Aorta (tissue), 5 donors: ENCODE measurements around the gene TNFRSF8. TPM values are rescaled to one million over a fixed set of nuclear protein-coding genes. Genes with fewer than 3 reads are reported as not detected.

Experiments
- ATAC-seq: fragments of 200-7000 bp; cut with Tn5 transposase; one replicate; pipeline ENCODE4 v1.9.1; 2022; ENCODE audit warnings: moderate library complexity; ENCODE audit not compliant: low FRiP score
- DNase-seq, 2 donors: peaks; one replicate each; pipeline ENCODE4 v3.0.0-alpha.2; 2020
- H3K27ac ChIP-seq, 2 donors: one replicate each; pipeline ENCODE4 v1.5.1; 2013; ENCODE audit warnings: low read length in 2 of 2, mild to moderate bottlenecking in 2 of 2, moderate library complexity in 2 of 2, control low read depth in 1 of 2, inconsistent platforms in 1 of 2, low read depth in 1 of 2
- H3K27me3 ChIP-seq, 2 donors: one replicate each; pipeline ENCODE4 v1.6.1; 2013; ENCODE audit warnings: control low read depth in 1 of 2, low read length in 1 of 2, mild to moderate bottlenecking in 1 of 2, moderate library complexity in 1 of 2; ENCODE audit not compliant: insufficient read depth in 2 of 2, control insufficient read depth in 1 of 2
- H3K36me3 ChIP-seq, 2 donors: one replicate each; pipeline ENCODE4 v1.6.1; 2013; ENCODE audit warnings: control low read depth in 1 of 2, low read length in 1 of 2, mild to moderate bottlenecking in 1 of 2; ENCODE audit not compliant: insufficient read depth in 2 of 2, control insufficient read depth in 1 of 2
- H3K4me1 ChIP-seq, 2 donors: one replicate each; pipeline ENCODE4 v1.6.1; 2013; ENCODE audit warnings: low read length in 2 of 2, control low read depth in 1 of 2, mild to moderate bottlenecking in 1 of 2, moderate library complexity in 1 of 2; ENCODE audit not compliant: insufficient read depth in 2 of 2, control insufficient read depth in 1 of 2
- H3K4me3 ChIP-seq, 2 donors: one replicate each; pipeline ENCODE4 v1.5.1; 2013; ENCODE audit warnings: low read length in 2 of 2, control low read depth in 1 of 2, mild to moderate bottlenecking in 1 of 2
- H3K9me3 ChIP-seq: one replicate; pipeline ENCODE4 v1.6.1; 2013; ENCODE audit warnings: mild to moderate bottlenecking, low read length; ENCODE audit not compliant: control insufficient read depth
- WGBS, 2 donors: extraction: QIAGEN DNeasy Blood & Tissue Kit; methylation state at CpG; one replicate each; pipeline ENCODE4 v1.1.7; 2013; 5-methylcytosine and 5-hydroxymethylcytosine counted together
- intact Hi-C, 2 donors: fragments of 100-400 bp; cut with DNase I; formaldehyde crosslinking; loops; one replicate each; pipeline versions ENCODE4 v1.14.2 to v1.15.0; 2022
- polyA plus RNA-seq, 2 donors: library from polyadenylated mRNA; stranded (reverse); fragments of 200-250 nt; gene quantifications; one replicate each; pipeline ENCODE4 v1.2.3, GENCODE V29; 2013
- total RNA-seq, 2 donors: library from RNA; stranded (reverse); fragmentation: NEBNext Ultra II Directional; extraction: Animal tissue kit (Norgen Biotek cat#: 25700); gene quantifications; one replicate each; pipeline ENCODE4 v1.2.1, GENCODE V29; 2021
- donor health status: healthy with polysubstance abuse.
- donor health status: Bipolar disorder and iron deficiency.
- donor health status: DM: no; HTN: no; CAD: no.
- donor health status: DM: no; HTN: no; CAD: no.
- donor health status: DM: yes; HTN: yes; CAD: no.

The TNFRSF8 gene
- total and polyA plus RNA-seq, 4 donors = 0.74 to 4.7 (median 1.3) TPM

DNA sequence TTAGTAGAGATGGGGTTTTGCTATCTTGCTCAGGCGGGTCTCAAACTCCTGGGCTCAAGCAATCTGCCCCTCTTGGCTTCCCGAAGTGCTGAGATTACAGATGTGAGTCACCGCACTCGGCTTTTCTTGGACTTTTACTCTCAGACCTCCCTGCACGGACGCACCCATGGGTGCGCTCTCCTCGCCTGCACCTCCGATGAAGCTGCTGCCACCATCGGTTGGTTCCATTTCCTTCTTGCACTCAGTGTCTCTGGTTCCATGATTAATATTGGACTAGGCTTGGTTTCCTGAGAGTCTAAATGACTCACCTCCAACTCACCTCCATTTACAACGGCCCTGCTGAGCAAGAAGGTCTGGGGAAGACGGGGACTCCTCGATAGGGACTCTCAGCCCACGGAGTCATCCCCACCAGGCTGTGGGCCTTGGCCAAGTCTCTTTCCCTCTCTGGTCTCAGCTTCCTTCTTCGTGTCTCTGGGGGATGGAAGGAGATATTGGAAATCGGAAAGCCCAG is 6.7 kb upstream of the TNFRSF8 start:
- Histone ChIP-seq H3K4me1 (no peaks in the 10 kb centered on the region), H3K27ac (no peak overlapping the region), H3K27me3 (no peaks in the 10 kb centered on the region), H3K4me3 (no peak overlapping the region), H3K36me3 (no peaks in the 10 kb centered on the region), H3K9me3 (peaks cover under 1% of the 10 kb centered on the region)
- ATAC-seq = no peak
- DNase-seq = no peak
- intact Hi-C loops = no loop called here
- WGBS, 2 donors = 94 to 96% methylated on average over 16 of the region's 16 CpGs

DNA sequence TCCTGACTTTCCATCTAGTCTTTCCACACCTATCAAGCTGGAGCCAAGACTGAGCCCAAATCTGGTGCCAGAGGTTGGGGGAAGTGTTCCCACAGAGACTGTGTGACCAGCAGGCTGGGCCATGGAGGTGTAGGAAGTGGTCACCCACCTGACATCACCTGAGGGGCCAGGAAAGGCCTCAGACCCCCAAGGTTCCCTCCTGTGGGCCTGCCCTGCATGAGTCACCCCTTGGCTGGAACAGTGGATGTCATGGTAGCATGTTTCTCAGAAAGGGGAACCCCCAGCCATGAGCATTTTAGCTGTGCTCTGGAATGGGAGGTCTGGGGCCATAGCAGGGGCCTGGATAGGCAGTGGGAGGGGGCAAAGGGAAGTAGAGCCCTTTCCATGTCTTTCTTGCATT is 5.7 kb upstream of the TNFRSF8 start:
- intact Hi-C loops = no loop called here
- H3K27me3 ChIP-seq = no peaks in the 10 kb centered on the region
- ATAC-seq (no peak), DNase-seq (no peak)
- no peak overlapping the region for H3K27ac ChIP-seq
- H3K36me3 ChIP-seq = no peaks in the 10 kb centered on the region
- H3K4me1 ChIP-seq = no peaks in the 10 kb centered on the region
- H3K4me3 ChIP-seq = no peak overlapping the region
- peaks cover 3% of the 10 kb centered on the region for H3K9me3 ChIP-seq

DNA sequence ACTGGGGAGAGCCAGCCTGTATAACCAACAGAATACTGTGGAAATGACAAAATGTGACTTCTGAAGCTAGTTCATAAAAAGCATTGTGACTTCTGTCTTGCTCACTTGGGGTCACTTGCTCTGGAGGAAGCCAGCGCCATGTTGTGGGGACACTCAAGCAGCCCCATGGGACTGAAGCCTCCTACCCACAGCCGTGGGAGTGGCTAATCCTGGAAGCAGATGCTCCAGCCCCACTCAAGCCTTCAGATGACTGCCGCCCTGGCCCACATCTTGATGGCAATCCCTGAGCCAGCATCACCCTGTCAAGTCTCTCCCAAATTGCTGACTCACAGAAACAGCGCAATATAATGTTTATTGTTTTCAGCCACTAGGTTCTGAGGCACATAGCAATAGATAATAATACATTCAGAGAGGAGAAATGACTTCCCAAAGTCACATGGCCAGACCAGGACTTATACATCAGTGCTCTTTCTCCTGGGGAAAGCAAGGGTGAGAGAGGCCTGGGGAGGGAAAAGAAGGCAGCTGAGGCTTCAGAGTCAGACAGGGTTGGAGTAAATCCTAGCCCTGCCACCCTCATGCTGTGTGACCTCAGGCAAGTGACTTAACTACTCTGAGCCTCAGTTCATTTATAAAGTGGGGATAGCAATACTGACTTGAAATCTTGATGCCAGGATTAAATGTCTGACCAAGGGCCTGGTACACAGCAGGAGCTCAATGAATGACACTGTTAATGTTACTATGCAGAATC is 5.0 kb upstream of the TNFRSF8 start:
- intact Hi-C loops = no loop called here
- H3K4me3 ChIP-seq = no peak overlapping the region
- H3K27ac ChIP-seq = no peak overlapping the region
- 87 to 89% methylated on average over 4 of the region's 4 CpGs for WGBS, 2 donors
- DNase-seq (no peak), ATAC-seq (no peak)
- no peaks in the 10 kb centered on the region for H3K27me3 ChIP-seq
- H3K9me3 ChIP-seq = peaks cover 3% of the 10 kb centered on the region
- H3K36me3 ChIP-seq = no peaks in the 10 kb centered on the region
- H3K4me1 ChIP-seq = no peaks in the 10 kb centered on the region

DNA sequence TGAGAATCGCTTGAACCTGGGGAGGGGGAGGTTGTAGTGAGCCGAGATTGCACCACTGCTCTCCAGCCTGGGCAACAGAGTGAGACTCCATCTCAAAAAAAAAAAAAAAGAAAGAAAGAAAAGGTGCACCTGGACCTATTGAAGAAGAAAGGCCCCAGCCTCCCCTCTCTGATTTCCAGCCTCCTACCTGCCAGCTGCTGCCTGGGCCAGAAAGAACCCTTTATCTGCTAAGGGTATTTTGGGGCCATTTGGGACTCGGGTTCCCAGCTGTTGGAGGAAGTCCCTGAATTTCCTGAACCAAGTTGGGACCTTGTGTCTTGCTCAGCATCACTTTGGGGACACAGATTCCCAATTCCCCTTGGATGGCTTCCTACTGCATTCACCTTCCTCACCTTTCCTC is 3.9 kb upstream of the TNFRSF8 start:
- H3K27me3 ChIP-seq = no peaks in the 10 kb centered on the region
- 73 to 75% methylated on average over 3 of the region's 3 CpGs for WGBS, 2 donors
- DNase-seq (no peak), ATAC-seq (no peak)
- peaks cover 3% of the 10 kb centered on the region for H3K9me3 ChIP-seq
- intact Hi-C loops = no loop called here
- H3K4me1 ChIP-seq = no peaks in the 10 kb centered on the region
- H3K27ac ChIP-seq = no peak overlapping the region
- no peaks in the 10 kb centered on the region for H3K36me3 ChIP-seq
- H3K4me3 ChIP-seq = no peak overlapping the region

DNA sequence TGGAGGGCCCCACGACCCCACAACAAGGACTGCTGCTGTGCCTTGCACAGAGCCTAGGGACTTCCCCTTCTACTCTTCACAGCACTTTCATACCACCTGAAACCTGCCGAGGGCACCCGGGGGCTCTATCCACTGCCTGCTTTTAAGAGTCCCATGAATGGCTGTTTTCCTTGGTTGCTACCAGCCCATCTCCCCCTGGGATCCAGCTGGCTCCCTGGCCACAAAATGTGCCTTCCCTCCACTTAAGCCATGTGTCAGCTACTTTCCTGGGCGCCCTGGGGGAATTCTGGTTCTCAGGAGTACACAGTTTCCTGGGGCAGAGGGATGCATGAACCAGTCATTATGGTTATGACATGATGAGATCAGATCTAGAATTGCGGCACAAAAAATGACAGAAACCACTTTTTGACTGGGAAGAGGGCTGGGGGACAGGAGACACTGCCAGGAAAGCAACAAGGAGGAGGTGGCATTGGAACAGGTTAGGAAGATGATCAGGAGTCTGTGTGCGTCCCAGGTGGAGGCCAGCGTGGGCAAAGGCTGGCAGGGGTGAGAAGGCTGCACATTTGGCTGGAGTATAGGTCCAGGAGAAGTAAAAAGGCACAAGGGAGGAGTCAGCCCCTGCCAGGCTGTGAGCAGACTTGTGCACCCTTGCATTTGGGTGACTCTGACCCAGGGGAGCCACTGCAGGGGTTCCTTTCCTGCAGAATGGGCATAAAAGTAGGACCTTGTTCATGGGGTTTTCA is 3.2 kb upstream of the TNFRSF8 start:
- Histone ChIP-seq H3K27me3 (no peaks in the 10 kb centered on the region), H3K9me3 (peaks cover 3% of the 10 kb centered on the region), H3K4me1 (no peaks in the 10 kb centered on the region), H3K27ac (no peak overlapping the region), H3K36me3 (no peaks in the 10 kb centered on the region), H3K4me3 (no peak overlapping the region)
- 59 to 67% methylated on average over 7 of the region's 7 CpGs for WGBS, 2 donors
- ATAC-seq (no peak), DNase-seq (no peak)
- intact Hi-C loops = no loop called here

DNA sequence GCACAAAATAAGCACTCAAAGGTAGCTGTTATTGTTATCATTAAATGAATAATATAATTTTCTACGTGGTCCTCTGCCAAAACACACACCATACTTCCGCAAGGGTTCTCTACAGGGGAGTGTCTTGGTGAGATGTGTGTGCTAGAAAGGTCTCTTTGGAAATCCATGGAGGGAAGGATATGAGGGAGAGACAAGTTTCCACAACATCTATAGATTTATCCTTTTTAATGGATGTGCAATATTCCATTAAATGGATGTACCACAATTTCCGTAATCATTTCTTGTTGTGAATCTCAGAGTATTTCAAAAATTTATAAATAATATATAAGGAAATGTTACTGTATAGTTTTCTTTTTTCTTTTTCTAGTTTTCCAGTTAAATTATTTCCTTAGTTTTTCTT is 2.6 kb upstream of the TNFRSF8 start:
- Histone ChIP-seq H3K36me3 (no peaks in the 10 kb centered on the region), H3K4me1 (no peaks in the 10 kb centered on the region), H3K27ac (no peak overlapping the region), H3K4me3 (no peak overlapping the region), H3K27me3 (no peaks in the 10 kb centered on the region), H3K9me3 (peaks cover 3% of the 10 kb centered on the region)
- intact Hi-C loops = no loop called here
- 88 to 91% methylated on average over 3 of the region's 3 CpGs for WGBS, 2 donors
- no peak for DNase-seq
- no peak for ATAC-seq

DNA sequence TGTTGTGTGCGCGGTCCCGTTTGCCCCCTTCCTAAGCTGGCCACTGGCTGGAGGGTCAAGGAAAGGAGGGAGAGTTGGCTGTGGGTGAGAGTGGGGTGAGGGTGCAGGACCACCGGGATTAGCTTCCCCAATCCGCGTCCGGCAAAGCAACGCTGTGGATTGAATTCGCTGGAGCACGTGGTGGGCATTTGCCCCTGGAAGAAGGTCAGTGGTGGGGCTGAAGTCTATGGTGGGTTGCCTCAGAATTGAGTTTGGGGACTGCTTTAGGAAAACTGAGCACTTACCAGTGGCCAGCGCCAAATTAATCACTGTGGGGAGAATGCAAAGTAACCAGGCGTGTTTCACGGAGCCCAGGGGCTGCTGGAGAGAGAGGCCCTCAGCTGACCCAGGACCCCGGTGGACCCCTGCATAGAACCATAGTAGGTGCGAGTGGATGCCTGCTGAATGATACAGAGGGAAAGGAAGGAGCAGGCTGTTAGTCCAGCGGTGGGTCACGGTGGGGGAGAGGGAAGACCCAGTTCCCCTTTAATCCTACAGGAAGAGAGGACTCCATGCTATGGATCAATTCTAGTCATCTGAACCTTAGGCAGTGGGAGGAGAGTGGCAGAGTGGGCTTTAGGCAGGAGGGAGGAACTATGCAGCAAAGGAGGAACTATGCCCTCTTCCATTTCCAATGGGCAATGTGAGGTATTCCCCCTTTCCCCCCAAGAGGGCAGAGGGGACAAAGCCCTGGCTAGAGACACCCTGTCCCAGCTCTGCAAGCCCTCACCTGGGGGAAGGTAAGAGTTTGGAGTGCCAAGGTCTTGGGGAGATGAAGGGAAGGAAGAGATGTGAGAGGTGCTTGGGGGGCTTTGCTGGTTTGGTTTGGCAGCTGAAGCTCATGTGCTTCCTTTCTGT is 1.2 kb downstream of the TNFRSF8 start:
- Histone ChIP-seq H3K4me3 (no peak overlapping the region), H3K27ac (no peak overlapping the region), H3K27me3 (no peaks in the 10 kb centered on the region), H3K9me3 (peaks cover 3% of the 10 kb centered on the region), H3K36me3 (no peaks in the 10 kb centered on the region), H3K4me1 (no peaks in the 10 kb centered on the region)
- no peak for DNase-seq
- 10 to 14% methylated on average over 17 of the region's 17 CpGs for WGBS, 2 donors
- intact Hi-C loops = no loop called here
- ATAC-seq = no peak

DNA sequence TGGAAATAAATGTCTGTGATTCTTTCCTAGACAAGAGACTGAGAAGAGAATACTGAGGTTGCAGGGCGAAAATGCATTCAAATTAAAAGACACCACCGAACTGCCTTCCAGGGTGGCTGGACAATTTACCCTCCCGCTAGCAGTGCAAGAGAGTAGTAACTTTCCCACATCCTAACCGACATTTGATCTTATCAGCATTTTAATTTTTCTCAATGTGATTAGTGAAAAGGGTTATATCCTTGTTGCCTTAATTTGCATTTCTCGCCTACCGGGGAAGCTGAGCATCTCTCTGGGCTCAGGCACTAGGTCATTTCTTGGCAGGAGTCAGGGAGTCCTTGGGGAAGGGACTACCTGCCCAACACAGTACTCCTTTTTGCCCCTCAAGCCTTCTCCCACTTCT is 2.8 kb downstream of the TNFRSF8 start:
- ATAC-seq (no peak), DNase-seq (no peak)
- intact Hi-C loops = no loop called here
- WGBS, 2 donors = 60 to 62% methylated on average over 6 of the region's 6 CpGs
- H3K4me3 ChIP-seq = no peak overlapping the region
- no peaks in the 10 kb centered on the region for H3K27me3 ChIP-seq
- H3K27ac ChIP-seq = no peak overlapping the region
- peaks cover 4% of the 10 kb centered on the region for H3K9me3 ChIP-seq
- H3K4me1 ChIP-seq = no peaks in the 10 kb centered on the region
- no peaks in the 10 kb centered on the region for H3K36me3 ChIP-seq
